ENCODE data around the gene VWF.

VWF gene

DNA sequence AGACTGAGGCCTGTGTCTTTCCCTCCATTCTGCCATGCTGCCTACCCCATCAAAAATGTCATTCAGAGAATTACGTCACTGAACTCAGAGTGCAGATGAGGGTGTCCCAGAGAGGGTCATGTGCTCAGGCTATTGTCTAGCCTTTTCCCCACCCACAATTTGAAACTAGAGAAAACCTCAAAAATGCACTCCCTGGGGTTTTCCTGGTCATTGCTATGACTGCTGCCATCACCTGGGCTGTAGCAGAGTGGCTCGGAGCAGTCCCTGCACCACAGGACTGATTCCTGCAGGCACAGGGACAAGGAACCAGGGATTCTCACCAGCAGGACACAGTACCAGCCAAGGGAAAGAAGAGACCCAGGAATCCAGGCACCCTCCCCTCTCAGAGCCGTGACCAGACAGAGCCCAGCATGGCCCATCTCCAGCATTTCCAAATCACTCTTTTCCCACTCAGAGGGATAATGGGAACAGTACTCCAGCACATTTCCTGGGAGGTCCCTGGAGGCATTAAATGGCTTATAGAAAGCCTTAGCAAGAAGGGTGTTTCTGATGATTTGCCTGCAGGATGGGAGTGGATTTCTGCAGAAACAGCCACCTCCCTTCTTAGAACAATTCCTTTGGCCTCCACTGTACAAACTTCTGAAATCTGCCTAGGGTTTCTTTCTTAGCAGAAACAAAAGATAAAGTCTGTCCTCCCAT is 45.9 kb downstream of the VWF start:
- DNase-seq (ENCODE audit: low read depth, low spot score), result no peak

DNA sequence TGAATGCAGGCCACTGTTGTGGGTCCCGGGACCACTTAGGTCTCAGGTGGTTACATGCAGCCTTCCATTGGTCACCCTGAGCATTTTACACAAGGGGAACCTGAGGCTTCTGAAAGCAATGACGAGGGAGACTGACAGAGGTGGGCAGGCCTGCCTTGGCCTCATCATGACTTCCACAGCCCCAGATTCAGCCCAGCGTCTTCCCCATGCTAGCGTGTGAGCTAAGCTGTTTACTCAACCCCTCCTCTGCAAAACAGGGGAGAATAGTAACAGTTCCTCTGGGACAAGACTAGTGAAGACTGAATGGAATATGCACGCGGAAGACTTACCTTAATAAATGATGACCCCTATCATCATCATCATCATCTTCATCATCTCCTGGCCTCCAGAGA is 46.8 kb downstream of the VWF start:
- DNase-seq (ENCODE audit: low read depth, low spot score), result no peak

DNA sequence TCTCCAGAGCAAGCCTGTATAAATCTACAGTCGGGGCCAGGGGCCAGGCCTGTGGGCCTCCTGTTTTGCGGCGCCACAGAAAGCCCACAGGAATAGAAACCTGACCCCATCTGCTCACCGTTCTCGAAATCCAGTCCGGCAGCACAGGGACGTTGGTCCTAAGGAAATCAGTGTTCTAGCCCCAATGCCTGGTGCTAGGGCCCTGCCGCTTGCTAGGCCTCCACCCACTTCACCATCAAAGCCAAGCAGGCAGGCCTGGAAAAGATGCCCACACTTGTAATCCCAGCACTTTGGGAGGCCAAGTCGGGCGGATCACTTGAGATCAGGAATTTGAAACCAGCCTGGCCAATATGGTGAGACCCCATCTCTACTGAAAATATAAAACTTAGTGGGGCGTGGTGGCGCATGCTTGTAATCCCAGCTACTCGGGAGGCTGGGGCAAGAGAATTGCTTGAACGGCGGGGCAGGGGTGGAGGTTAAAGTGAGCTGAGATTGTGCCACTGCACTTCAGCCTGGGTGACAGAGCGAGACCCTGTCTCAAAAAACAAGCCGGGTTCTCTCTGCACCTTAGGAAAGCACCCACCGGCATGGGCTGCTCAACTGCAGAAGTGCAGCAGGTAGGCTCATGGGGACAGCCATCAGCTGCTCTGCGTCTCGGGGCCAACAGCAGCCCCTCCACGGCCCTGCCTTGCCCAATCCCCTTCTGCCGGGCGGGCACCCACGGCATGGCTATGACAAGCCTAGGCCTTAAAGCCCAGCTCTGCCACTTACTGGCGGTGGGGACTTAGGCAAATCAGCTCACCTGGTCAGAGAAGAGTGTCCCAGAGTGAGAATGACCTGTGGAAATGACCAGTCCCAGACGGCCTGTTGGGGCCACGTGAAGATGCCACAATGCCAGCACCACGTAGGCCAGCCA is 47.4 kb downstream of the VWF start:
- DNase-seq (ENCODE audit: low read depth, low spot score), result no peak

DNA sequence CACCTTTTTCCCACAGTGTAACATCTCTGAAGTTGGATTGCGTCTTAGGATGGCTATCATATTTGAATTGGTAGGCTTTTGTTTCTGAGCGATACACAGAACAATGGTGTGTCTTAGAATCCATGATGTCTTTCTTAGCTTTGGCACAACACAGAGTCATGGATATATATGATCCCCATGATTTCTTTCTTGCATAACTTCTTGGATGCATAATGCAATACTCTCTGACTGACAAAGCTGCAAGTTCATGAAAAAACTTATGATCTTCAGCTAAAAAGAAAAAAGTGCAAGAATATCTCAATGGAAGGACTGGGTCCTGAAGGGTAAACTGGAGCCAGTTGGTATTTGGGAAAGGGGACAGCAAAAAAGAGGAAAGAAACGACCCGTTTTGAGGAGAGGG is 48.1 kb downstream of the VWF start:
- no peak for DNase-seq (ENCODE audit: low read depth, low spot score)

DNA sequence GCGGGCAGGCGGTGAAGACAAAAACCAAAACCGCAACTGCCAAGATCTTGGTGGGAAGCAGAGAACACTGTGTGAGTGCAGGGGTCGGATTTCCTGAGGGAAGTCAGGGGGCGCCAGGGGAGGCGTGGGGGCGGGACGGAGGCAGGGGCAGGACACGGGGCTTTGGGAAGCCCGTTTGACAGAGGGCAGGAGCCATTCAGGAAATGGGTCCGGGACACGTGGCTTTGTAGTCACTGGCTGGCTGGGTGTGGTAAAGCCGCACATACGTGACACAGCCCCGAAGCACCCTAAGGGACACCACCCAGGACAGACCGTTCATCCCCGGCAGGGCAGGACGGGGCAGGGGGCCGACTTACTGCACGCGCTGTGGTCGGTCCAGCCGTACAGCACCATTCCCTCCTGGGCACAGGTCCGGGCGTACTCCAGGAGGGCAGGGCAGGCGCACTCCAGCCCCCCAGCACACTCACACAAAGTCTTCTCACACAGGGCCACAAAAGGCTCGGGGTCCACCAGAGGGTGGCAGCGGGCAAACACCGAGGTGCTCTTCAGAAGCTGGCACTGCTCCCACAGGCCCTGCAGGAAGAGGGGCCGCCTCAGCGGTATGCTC is 49.4 kb downstream of the VWF start:
- no peak for DNase-seq (ENCODE audit: low read depth, low spot score)

DNA sequence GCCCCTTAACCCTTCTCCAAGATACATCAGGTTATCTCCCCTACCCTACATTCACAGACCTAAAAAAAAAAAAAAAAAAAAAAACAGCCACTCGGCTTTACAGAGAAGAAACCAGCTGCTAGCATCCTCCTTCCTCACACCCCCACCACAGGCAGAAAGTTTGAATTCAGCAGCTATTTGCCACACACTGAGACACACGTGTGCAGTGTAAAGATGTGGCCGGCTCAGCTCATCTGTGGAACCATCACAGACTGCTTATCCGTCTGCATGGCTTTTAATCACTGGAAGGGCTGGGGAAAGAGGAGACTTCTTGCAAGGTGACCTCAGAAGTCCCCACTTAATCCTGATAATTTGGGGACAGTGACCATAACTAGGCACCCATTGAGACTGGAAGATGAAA is 50.0 kb downstream of the VWF start:
- DNase-seq (ENCODE audit: low read depth, low spot score), result no peak

DNA sequence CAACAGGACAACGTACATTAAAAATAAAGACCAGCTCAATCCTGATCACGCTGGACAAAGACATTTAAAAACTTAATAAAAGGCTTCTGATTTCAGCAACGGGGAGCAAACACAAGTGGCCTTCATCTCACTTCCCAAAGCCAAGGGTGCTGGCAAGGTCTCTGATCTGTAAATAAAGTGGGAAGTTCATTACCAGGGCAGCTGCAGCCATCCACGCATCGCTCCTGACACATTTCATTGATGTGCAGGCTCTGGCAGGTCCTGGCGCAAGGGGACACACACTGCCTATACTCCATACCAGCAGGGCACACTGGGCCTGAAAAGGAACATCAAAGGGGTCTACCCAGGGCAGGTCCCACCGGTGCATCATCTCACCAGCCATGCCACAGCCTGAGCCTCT is 51.0 kb downstream of the VWF start:
- DNase-seq (ENCODE audit: low read depth, low spot score), result no peak

DNA sequence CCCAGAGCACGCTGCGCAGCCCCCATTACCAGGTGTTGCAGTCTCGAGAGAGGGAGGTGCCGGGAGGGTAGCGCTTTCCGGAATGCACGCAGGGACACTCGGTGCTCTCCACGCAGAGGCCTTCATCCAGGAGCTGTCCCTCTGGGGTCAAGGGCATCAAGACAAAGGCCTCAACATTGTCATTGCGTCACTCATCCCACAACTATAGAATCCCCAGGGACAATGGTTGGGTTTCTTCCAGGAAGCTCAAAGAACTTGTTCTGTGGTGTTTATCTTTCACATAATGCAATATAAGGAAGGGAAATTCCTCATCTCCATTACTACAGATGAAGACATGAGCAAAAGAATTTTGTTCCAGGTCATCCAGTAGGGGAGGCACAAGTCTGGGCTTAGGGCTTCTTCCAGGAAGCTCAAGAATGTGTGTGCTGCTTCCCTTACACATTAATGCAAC is 52.1 kb downstream of the VWF start:
- no peak for DNase-seq (ENCODE audit: low read depth, low spot score)

DNA sequence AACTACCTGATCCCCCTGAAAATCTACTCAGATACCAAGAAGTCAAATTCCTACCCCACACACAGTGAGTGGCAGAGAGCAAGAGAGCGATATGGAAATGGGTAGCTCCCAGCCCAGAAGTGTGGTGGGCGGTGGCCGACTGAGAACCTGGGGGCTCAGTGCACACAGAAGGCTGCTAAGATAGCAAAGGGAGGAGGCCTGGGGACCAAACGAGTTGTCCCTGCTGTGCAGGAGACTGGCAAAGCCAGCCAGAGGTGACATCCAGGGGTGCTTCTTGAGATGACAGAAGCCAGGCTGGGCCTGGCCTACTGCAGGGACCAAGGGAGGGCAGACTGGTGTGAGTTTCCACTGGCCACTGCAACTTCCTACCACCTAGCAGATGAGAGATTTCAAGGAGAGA is 52.9 kb downstream of the VWF start:
- no peak for DNase-seq (ENCODE audit: low read depth, low spot score)

DNA sequence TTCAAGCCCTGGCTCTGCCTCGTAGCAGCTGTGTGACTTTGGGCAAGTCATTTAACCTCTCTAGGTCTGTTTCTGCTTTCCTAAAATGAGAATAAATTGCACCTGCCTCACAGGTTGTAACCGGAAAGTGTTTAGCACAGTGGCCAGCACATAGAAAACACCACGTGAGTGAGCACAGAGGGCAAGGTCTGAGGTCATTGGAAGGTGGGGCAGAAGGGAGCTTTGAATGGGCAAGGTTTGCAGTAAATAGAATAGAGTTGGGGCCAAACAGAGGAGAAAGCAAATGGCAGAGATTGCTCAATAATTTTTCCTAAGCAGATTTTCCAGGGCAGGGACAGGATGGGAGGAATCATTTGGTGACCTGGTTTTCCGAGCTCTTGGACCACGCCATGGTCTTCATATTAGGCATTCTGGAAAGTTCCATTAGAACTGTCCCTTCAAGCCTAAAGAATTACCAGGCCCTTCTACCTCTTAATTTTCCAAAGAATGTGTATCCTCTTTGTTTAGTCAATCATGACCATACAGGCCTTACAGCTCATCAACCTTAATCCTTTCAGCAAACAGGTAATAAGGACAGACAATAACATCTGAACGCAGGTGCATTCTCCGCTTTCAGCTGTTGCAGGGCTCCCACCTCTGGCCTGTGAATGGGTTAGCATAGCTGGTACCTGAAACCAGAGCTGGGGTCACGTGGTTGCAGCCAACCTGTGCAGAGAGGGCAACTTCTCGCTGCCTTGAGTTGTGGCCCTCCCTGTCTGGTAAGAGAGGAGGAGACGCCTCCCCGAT is 53.8 kb downstream of the VWF start:
- DNase-seq (ENCODE audit: low read depth, low spot score), result no peak

DNA sequence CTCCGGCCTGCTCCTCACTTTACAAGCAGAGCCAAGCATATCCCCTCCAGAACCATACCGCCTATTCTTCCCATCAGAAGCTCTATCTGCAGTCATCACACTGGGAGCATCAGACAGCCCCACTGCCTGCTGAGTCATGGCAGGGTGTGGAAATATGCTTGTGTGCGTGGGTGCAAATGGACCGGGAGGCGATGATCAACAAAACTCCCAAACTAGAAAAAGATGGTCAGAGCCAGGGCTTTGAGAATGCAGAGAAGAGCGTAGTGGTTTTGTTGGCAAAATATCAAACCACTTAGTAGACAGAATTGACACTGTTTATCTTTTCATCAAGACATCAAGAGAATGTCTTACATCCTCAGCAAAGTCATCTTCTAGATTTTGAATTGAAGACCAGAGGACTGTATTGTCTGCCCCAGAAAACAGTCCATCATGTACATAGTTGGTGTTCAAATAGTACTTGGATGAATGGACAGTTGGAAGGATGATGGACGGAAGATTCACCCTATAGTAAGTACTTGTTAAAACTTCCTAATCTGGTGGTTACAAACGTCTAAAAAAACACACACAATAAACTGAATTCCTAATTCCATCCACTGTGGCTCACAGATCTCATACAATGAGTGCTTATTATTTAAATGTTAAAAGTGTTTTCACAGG is 54.9 kb downstream of the VWF start:
- no peak for DNase-seq (ENCODE audit: low read depth, low spot score)

DNA sequence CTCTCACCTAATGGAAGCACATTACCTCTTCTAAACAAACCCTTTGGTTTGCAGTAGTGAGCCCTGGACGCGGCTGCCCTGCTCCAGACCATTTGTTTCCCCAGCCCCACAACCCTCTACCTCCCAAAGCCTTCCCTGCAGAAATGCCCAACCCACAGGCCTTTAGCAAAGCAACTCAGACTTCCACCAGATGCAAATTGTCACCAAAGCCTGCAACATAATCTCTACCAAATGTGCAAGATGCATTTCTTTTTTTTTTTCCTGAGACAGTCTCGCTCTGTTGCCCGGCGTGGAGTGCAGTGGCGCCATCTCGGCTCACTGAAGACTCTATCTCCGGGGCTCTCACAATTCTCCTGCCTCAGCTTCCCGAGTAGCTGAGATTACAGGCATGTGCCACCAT is 56.2 kb downstream of the VWF start:
- DNase-seq (ENCODE audit: low read depth, low spot score), result no peak

DNA sequence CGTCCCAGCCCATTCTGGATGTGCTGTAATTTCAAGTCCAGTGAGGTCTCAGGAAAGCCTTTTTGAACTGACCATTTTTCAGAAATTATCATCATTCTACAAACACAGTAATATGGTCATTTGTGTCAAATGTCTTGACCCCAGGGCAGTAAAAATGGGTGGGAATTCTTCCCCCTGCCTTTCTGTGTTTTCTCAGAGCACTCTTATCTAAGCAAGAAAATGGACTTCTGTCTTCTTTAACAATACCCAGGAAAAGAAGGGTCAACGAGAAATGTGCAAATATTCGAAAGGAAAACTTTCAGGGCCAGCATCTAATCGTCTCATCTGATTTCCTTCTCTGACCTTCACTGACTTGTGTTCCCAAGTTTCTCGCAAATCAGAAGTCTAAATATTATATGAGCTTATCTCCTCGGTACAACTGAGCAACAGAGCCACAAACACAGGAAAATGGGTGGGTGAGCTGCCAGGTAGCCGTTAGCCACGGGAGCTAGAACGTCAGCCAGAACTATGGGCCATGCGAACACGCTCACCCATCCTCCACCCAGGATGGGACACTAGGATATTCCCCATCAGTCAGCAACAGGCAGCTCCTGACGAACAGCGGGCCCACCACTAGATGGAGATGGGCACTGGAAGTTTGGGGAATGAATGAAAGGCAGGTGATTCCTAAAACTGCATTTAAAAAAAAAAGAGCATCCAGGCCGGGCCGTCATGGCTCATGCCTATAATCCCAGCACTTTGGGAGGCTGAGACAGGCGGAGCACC is 57.1 kb downstream of the VWF start:
- no peak for DNase-seq (ENCODE audit: low read depth, low spot score)

DNA sequence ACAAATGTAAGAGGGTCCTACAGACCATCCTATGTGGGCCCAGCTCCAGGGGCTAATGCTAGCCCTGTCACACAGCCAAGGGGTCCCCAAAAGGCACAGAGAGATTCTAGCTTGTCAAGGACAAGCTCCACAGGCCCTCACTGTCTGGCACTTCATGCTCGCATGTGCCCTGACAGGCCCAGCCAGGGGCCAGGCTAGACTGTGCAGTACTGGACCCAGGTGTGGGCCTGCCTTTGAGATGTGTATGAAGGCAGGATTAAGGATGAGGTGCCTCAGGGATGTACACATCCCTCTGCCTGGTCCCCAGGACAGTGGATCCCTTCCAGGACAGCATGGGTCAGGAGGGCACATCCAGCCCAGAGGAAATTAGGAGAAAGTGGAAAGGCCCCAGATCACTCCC is 57.8 kb downstream of the VWF start:
- DNase-seq (ENCODE audit: low read depth, low spot score), result no peak

DNA sequence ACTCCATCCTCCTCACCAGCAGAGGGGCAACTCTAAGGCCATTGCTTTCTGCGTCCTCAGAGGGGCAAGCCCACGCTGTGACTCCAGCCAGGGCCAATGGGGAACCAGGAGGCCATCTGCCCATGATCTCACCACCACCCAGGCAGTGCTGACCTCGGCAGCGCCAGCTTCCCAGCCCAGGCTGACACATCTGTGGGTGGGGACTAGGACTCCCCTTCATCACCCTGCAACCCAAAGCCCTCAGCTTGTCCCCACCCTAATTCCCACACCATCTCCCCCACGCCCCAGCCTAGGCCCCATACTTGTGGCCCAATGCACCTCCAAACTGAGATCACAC is 58.6 kb downstream of the VWF start:
- DNase-seq (ENCODE audit: low read depth, low spot score), result no peak

DNA sequence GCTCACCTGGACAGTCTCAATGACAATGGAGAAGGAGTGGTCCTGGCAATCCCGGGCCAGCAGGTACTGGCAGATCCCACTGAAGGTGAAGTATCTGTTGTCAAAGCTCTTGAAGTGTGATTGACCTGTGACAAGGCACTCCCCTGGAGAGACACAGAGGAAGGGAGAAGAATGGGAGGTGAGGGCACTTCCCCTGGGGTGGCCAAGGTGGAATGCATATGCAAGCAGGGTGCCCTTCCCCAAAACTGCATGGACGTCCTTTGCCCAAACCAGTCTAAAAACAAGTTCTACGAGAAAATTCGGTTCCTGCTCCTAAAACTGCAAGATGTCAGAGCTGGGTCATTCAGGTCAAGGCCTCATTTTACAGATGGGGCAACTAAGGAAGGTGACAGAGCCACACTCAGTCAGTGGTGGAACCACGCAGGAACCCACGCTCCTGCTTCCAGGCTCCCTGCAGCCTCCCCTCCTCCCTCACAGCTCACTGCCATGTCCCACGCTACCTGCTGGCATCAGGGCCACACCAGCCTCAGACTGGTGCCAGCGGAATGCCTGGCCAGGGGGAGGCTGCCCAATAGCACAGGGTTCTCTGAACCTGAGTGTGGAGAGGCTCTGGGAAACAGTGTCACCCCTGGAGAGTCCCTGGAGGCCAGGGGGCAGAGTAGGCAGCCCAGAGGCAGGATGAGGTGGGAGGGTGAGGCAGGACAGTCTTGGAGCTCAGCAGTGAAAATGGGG is 59.2 kb downstream of the VWF start:
- DNase-seq (ENCODE audit: low read depth, low spot score), result no peak

DNA sequence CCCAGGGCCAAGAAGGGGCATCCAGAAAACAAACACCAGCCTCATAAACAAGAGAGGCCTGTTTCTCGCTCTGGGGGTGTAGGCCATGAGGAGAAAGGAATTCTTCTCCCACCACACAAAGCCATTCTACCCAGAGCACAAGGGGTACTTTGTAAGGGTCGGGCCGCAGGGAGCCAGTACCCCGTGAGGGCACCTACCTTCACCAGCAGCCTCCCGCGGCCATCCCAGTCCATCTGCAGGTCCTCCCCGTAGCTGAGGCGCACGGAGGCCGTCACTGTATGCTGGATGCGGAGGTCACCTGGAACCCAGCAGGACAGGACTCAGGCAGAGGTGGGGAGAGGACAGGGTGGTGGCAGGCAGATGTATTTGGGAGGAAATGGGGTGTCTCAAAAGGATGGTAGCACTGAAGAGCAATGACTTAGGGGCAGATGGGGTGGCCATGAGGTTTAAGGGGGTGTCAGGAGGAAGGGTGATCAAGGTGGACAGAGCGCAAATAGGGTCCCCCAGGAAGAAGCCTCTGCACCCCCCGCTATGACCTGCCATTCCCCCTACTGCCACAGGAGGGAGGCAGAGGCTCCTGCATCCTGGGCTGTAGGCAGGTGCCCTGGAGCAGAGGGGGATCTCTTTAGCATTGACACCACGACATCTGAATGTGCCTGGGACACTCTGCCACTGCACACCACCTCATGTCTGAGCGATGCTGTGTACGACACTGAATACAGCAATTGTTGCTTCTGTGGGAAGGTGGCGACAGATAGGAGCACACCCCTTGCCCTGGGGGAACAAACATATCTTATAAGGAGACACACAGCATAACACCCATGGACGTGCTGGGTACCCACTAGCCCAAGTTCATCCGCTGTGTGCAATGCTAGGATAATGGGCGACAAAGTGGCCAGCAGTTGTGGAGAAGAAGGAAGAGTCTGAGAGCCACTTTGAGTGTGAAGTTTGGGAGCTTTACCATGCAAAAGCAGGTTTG is 61.4 kb downstream of the VWF start:
- no peak for DNase-seq (ENCODE audit: low read depth, low spot score)

DNA sequence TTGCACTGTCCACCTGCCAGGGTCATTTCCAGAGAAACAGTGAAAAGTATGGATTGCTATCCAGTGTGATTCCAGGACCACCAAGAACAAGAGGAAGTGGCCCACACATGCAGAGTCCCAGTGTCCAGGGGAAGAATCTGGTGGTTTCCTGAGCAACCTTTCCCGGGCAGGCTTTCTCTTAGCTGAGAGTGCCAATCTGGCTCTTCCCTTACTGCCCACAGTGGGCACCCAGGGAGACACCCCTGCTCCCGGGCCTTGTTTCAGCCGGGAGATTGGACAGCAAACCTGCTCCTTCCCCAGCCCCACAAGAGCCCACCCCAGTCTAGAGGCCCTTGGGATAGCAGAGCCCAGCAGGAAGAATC is 62.1 kb downstream of the VWF start:
- no peak for DNase-seq (ENCODE audit: low read depth, low spot score)

DNA sequence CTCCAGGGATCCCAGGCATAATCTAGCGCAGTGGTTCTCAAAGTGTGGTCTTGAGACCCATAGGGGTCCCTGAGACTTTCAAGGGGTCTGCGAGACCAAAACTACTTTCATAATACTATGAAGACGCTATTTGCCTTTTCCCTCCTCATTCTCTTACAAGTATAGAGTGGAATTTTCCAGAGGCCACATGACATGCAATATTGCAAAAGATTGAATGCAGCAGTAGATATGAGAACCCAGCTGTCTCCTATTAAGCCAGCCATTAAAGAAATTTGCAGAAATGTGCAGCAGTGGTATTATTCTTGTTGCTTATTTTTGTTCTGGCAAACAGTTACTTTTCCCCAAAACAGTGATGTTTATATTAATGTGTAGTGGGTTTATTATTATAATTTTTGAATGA is 62.8 kb downstream of the VWF start:
- no peak for DNase-seq (ENCODE audit: low read depth, low spot score)

Data from smooth muscle cell of the brain vasculature (primary cell).